Measurements from ENCODE around the gene SLC13A2. TPM values are rescaled to one million over a fixed set of nuclear protein-coding genes. Genes with fewer than 3 reads are reported as not detected.

Gene SLC13A2
- total RNA-seq, 1 donor from 2014 or later, result not detected

DNA sequence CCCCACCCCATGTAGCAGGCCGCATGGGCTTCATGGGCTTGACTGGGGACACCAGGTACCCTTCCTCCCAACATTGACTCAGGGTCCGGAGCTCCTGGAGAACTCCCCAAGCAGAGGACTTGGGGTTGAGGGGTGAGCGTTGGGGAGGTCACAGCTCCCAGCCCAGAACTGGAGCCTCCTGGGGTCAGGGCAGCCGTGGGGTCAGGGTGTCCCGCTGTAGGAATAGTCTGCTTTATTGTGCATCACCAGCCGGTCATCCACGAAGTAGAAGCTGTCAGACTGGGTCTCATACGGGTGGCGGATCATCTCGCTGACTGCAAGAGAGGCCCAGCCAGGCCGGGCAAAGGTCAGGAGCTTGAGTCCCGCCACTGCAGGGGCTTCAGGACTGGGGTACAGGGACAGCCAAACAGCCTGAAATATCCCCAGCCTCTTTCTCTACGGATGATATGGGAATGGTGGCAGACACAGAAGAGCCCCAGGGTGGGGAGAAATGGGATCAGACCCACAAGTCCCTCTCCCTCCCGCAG, 73.7 kb downstream of the SLC13A2 start:
- DNase-seq (ENCODE audit: low read depth), result no peak
- Histone ChIP-seq H3K36me3 (ENCODE audit: control insufficient read depth, insufficient read depth, low read length) (peaks cover 3% of the 10 kb centered on the region), H3K27me3 (ENCODE audit: control insufficient read depth, insufficient read depth, low read length) (no peaks in the 10 kb centered on the region), H3K4me3 (ENCODE audit: low read depth, low read length) (no peak overlapping the region)
- TF ChIP-seq, protein P1, sequence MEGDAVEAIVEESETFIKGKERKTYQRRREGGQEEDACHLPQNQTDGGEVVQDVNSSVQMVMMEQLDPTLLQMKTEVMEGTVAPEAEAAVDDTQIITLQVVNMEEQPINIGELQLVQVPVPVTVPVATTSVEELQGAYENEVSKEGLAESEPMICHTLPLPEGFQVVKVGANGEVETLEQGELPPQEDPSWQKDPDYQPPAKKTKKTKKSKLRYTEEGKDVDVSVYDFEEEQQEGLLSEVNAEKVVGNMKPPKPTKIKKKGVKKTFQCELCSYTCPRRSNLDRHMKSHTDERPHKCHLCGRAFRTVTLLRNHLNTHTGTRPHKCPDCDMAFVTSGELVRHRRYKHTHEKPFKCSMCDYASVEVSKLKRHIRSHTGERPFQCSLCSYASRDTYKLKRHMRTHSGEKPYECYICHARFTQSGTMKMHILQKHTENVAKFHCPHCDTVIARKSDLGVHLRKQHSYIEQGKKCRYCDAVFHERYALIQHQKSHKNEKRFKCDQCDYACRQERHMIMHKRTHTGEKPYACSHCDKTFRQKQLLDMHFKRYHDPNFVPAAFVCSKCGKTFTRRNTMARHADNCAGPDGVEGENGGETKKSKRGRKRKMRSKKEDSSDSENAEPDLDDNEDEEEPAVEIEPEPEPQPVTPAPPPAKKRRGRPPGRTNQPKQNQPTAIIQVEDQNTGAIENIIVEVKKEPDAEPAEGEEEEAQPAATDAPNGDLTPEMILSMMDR (IDR thresholded peaks at IDR 0.05; ENCODE audit: insufficient read depth, low read length, severe bottlenecking), result no peak
- FAIRE-seq, result no peak

Other genes with a start within 250 kb of the SLC13A2 start
- gene TMEM97, start 154.4 kb upstream of the SLC13A2 start, total RNA-seq, result 1.5 and 8.2 TPM in 2 replicates
- 37.8 and 43.7 TPM in 2 replicates for gene IFT20, start 138.2 kb upstream of the SLC13A2 start, total RNA-seq
- gene TNFAIP1, start 137.9 kb upstream of the SLC13A2 start, total RNA-seq, result 29.0 and 40.7 TPM in 2 replicates
- gene POLDIP2, start 116.1 kb upstream of the SLC13A2 start, total RNA-seq, result 59.8 and 67.5 TPM in 2 replicates
- not detected in 2 replicates for gene SEBOX, start 108.4 kb upstream of the SLC13A2 start, total RNA-seq
- gene VTN, start 103.3 kb upstream of the SLC13A2 start, total RNA-seq, result under 0.01 TPM in 2 replicates
- gene SARM1, start 102.0 kb upstream of the SLC13A2 start, total RNA-seq, result 0.26 and 0.53 TPM in 2 replicates
- 1.9 and 5.0 TPM in 2 replicates for gene SLC46A1, start 67.4 kb upstream of the SLC13A2 start, total RNA-seq
- 0.38 TPM in 1 of 2 replicates, not detected in the other for gene FOXN1, start 32.7 kb downstream of the SLC13A2 start, total RNA-seq
- 21.9 and 22.8 TPM in 2 replicates for gene UNC119, start 79.0 kb downstream of the SLC13A2 start, total RNA-seq
- 25.5 and 36.0 TPM in 2 replicates for gene PIGS, start 97.9 kb downstream of the SLC13A2 start, total RNA-seq
- 39.3 and 53.4 TPM in 2 replicates for gene ALDOC, start 103.3 kb downstream of the SLC13A2 start, total RNA-seq
- gene SPAG5, start 125.4 kb downstream of the SLC13A2 start, total RNA-seq, result 1.3 and 2.0 TPM in 2 replicates
- 6.6 and 11.8 TPM in 2 replicates for gene RSKR, start 140.5 kb downstream of the SLC13A2 start, total RNA-seq
- gene BLTP2, start 171.5 kb downstream of the SLC13A2 start, total RNA-seq, result 164 and 168 TPM in 2 replicates
- 50.8 and 70.4 TPM in 2 replicates for gene SDF2, start 188.3 kb downstream of the SLC13A2 start, total RNA-seq
- 23.2 and 32.9 TPM in 2 replicates for gene SUPT6H, start 188.6 kb downstream of the SLC13A2 start, total RNA-seq
- gene PROCA1, start 238.2 kb downstream of the SLC13A2 start, total RNA-seq, result 0.26 and 0.64 TPM in 2 replicates
- gene RAB34, start 244.2 kb downstream of the SLC13A2 start, total RNA-seq, result 42.5 and 68.7 TPM in 2 replicates
- 928 and 1,097 TPM in 2 replicates for gene RPL23A, start 246.3 kb downstream of the SLC13A2 start, total RNA-seq